Tibial nerve (tissue), 4 donors: ENCODE data around the gene HIVEP2.

Experiments
- EP300 ChIP-seq, 2 donors: sonication (generic); formaldehyde crosslinking; IDR thresholded peaks; one replicate each; pipeline ENCODE4 v1.6.1; 2017; ENCODE audit warnings: antibody characterized with exemption in 2 of 2, mild to moderate bottlenecking in 1 of 2
- POLR2A ChIP-seq, 2 donors: fragments of 450-650 bp; IDR thresholded peaks; one replicate each; pipeline ENCODE4 v1.6.1; 2017; ENCODE audit warnings: antibody characterized with exemption in 2 of 2, mild to moderate bottlenecking in 2 of 2, moderate library complexity in 2 of 2
- TF ChIP-seq, protein P1 (sequence below), 5 experiments: fragments of 200-600 bp in 3 of 5; fragments of 450-650 bp in 2 of 5; sonication (generic) in 3 of 5; IDR thresholded peaks; one replicate each; pipeline ENCODE4 v1.5.1; 2016 to 2019; ENCODE audit warnings: antibody characterized with exemption in 5 of 5, mild to moderate bottlenecking in 3 of 5, moderate library complexity in 2 of 5

DNA sequence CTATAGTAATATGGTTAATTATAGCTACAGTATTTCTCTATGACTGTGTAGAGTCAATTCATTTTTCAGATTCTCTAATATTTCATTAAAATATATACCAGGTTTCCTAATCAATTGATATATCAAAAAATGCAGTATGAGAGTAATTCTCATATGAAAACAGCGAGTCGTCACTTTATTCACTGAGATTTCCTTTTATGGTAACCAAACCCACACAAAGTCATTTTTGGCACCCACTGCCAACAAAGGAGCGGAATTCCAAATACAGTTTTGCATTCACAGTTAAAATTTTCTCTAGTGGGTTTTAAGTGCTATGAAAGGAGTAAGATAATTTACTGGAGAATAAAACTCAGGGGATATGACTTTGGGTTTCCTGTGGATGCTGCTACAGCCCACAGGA is 163.8 kb downstream of the HIVEP2 start:
- TF ChIP-seq, protein P1, sequence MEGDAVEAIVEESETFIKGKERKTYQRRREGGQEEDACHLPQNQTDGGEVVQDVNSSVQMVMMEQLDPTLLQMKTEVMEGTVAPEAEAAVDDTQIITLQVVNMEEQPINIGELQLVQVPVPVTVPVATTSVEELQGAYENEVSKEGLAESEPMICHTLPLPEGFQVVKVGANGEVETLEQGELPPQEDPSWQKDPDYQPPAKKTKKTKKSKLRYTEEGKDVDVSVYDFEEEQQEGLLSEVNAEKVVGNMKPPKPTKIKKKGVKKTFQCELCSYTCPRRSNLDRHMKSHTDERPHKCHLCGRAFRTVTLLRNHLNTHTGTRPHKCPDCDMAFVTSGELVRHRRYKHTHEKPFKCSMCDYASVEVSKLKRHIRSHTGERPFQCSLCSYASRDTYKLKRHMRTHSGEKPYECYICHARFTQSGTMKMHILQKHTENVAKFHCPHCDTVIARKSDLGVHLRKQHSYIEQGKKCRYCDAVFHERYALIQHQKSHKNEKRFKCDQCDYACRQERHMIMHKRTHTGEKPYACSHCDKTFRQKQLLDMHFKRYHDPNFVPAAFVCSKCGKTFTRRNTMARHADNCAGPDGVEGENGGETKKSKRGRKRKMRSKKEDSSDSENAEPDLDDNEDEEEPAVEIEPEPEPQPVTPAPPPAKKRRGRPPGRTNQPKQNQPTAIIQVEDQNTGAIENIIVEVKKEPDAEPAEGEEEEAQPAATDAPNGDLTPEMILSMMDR (IDR thresholded peaks at IDR 0.05), result no peak
- TF ChIP-seq POLR2A (IDR thresholded peaks at IDR 0.05) (no peak), EP300 (IDR thresholded peaks at IDR 0.05) (no peak)
